Kidney (tissue), 14 donors: ENCODE results near the gene QSOX2. TPM values are rescaled to one million over a fixed set of nuclear protein-coding genes. Genes with fewer than 3 reads are reported as not detected.

Source experiments
- DNase-seq, 5 donors: peaks; one replicate each; pipeline ENCODE4 v3.0.0-alpha.2; 2013 to 2020
- FAIRE-seq: peaks from 2 replicates; lab custom pipeline; 2012; peaks lifted over from hg19 to GRCh38; lab: Jason Lieb, UNC
- H3K27ac ChIP-seq, 2 donors: one replicate each; pipeline ENCODE4 v1.7.0; 2013; ENCODE audit warnings: low read depth in 2 of 2, low read length in 2 of 2, inconsistent platforms in 1 of 2
- H3K27me3 ChIP-seq: one replicate; pipeline ENCODE4 v1.7.1; 2013; ENCODE audit warnings: low read length, inconsistent platforms; ENCODE audit not compliant: control insufficient read depth, insufficient read depth
- H3K36me3 ChIP-seq, 3 donors: one replicate each; pipeline versions ENCODE4 v1.7.0 to v1.7.1; 2013; ENCODE audit warnings: low read length in 3 of 3, control low read depth in 1 of 3, inconsistent platforms in 1 of 3; ENCODE audit not compliant: insufficient read depth in 3 of 3, control insufficient read depth in 2 of 3
- H3K4me1 ChIP-seq, 3 donors: one replicate each; pipeline versions ENCODE4 v1.7.0 to v1.7.1; 2013; ENCODE audit warnings: low read length in 3 of 3, inconsistent platforms in 1 of 3, low read depth in 1 of 3; ENCODE audit not compliant: control insufficient read depth in 2 of 3, insufficient read depth in 2 of 3
- H3K4me3 ChIP-seq, 3 donors: one replicate each; pipeline versions ENCODE4 v1.7.0 to v1.8.1; 2013; ENCODE audit warnings: low read length in 3 of 3, control low read depth in 1 of 3, inconsistent platforms in 1 of 3
- H3K9ac ChIP-seq, 3 donors: one replicate each; pipeline versions ENCODE4 v1.7.0 to v1.7.1; 2013; ENCODE audit warnings: low read length in 3 of 3, control low read depth in 1 of 3, inconsistent platforms in 1 of 3
- H3K9me3 ChIP-seq, 3 donors: one replicate each; pipeline versions ENCODE4 v1.7.0 to v1.7.1; 2013; ENCODE audit warnings: low read length in 3 of 3, control low read depth in 1 of 3, inconsistent platforms in 1 of 3; ENCODE audit not compliant: control insufficient read depth in 2 of 3, insufficient read depth in 1 of 3
- intact Hi-C: fragments of 100-400 bp; cut with DNase I; formaldehyde crosslinking; loops from one replicate; pipeline ENCODE4 v1.11.1; 2022
- polyA plus RNA-seq: library from polyadenylated mRNA; stranded (reverse); fragments of 350-450 nt; fragmentation: Illumina TruSeq; extraction: RNeasy Lipid Tissue Mini Kit (QIAGEN cat#74804); gene quantifications from one replicate; pipeline ENCODE4 v1.2.3, GENCODE V29; 2014; ENCODE audit warnings: low read depth, low replicate concordance; ENCODE audit not compliant: insufficient read depth
- total RNA-seq: library from RNA; stranded (reverse); fragmentation: NEBNext Ultra II Directional; extraction: Animal tissue kit (Norgen Biotek cat#: 25700); gene quantifications from one replicate; pipeline ENCODE4 v1.2.1, GENCODE V29; 2021
- TF ChIP-seq, protein P1 (sequence below): IDR thresholded peaks from 3 replicates; pipeline ENCODE4 v1.5.1; 2012; ENCODE audit warnings: mild to moderate bottlenecking, moderate library complexity, borderline replicate concordance; ENCODE audit not compliant: insufficient read depth; ENCODE audit errors: extremely low read depth
- donor health status: control.
- donor health status: control.
- donor health status: control.
- donor health status: control.
- donor health status: control.
- donor health status: DM: yes; HTN: yes; CAD: no.
- donor health status: Normal renal cell carcinoma (clear cell type).

Gene QSOX2
- total and polyA plus RNA-seq, 2 donors from 2014 or later, result 4.0 to 10.1 TPM

DNA sequence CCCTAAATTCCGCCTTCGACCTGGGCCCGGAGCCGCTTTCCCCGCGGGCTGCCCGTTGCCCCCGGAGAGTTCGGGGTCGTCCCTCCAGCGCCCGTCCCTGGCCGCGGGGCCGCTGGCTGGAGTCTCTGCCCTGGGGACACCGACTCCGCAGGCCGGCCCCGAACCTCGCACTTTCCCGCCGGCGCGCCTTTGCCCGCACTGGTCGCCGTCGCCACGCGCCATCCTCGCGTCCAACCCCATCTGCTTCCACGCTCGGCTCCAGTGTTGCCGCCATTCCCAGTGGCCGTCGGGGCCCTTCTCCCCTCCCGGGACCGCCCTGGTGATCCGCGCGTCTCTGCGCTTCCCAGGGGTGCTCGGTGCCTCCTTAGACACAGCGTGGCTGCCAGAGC, 51.7 kb downstream of the QSOX2 start:
- Histone ChIP-seq H3K9me3 (no peaks in the 10 kb centered on the region), H3K9ac (no peak overlapping the region), H3K4me1 (no peaks in the 10 kb centered on the region), H3K27me3 (peaks cover 35% of the 10 kb centered on the region), H3K27ac (no peak overlapping the region), H3K36me3 (no peaks in the 10 kb centered on the region), H3K4me3 (no peak overlapping the region)
- TF ChIP-seq, protein P1, sequence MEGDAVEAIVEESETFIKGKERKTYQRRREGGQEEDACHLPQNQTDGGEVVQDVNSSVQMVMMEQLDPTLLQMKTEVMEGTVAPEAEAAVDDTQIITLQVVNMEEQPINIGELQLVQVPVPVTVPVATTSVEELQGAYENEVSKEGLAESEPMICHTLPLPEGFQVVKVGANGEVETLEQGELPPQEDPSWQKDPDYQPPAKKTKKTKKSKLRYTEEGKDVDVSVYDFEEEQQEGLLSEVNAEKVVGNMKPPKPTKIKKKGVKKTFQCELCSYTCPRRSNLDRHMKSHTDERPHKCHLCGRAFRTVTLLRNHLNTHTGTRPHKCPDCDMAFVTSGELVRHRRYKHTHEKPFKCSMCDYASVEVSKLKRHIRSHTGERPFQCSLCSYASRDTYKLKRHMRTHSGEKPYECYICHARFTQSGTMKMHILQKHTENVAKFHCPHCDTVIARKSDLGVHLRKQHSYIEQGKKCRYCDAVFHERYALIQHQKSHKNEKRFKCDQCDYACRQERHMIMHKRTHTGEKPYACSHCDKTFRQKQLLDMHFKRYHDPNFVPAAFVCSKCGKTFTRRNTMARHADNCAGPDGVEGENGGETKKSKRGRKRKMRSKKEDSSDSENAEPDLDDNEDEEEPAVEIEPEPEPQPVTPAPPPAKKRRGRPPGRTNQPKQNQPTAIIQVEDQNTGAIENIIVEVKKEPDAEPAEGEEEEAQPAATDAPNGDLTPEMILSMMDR, result no peak
- intact Hi-C loops, result no loop called here
- DNase-seq (no peak), FAIRE-seq (no peak)

DNA sequence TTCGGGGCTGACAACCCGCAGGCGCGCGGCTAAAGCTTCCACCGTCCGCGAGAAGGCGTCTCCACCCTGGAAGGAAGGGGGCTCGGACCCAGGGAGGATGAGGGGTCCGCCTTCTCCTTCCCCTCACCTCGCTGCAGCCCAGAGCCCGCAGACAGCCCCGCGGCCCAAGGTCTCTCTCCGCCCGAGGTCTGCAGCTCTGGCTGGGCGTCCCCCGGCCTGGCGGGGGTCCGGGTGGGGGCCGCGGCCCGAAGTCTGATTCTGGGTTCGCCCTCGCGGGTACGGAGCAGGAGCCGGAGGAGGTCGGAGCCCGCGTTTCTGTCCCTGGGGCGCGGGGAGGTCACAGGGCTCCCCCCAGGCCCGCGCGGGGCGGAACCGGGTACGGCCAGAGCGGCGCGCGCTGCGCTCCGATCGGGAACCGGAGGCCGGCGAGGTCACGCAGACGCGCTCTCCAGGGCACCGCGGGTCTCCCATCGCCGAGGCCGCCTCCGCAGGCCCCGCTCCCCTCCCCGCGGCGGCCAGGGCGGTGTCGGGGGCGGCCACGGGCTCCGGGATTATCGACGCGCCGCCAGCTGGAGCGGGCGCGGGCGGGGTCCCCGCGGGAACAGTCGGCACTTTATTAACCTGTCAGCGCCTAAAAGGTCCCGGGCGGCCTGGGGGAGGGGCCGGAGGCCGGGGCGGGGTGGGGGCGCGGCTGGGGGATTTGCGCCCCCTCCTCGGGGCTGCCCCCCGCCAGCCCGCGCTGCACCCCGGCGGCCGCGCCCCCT, 52.3 kb downstream of the QSOX2 start:
- Histone ChIP-seq H3K27ac (no peak overlapping the region), H3K9me3 (no peaks in the 10 kb centered on the region), H3K9ac (no peak overlapping the region), H3K27me3 (peaks cover 33% of the 10 kb centered on the region), H3K36me3 (no peaks in the 10 kb centered on the region), H3K4me3 (no peak overlapping the region), H3K4me1 (no peaks in the 10 kb centered on the region)
- intact Hi-C loops, result no loop called here
- FAIRE-seq, result no peak
- no peak for DNase-seq
- TF ChIP-seq, protein P1, result no peak

DNA sequence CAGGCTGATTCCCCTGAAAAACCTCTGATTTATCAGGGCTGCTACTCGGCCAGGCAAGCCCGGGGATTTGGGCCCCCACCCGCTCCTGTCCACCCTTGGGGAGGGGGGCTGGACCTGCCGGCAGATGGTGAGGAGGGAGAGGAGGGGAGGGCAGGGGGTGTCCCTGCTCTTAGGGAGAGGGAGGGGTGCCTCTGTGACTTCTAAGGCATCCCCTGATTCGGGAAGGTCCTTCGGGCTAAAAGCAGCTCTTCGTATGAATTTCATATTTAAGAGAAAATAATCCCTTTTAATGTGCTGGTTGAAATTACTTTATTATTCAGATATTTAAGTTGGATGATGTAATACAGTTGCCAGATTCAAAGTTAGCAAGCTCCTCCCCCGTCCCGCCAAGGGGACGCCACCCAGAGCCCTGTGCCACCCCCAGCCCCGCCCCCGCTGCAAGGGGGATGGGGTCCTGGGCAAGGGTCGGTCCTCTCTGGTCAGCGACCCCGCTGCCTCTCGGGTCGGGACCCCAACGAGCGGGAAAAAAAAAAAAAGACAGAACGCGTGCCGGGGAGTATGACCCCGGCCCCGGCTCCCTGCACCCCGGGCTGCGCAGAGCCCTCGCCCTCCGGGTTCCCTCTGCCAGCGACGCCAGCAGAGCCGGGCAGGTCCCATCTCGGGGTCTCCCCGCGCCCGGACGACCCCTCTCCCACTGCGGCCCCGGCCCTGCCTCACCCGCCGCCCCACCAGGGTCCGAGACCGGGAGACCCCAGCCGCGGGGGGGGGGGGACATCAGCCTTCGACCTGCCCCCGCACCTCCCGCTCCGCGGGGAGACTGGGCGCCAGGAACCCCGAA, 53.1 kb downstream of the QSOX2 start:
- FAIRE-seq, result no peak
- Histone ChIP-seq H3K27ac (no peak overlapping the region), H3K27me3 (peaks cover 29% of the 10 kb centered on the region), H3K9ac (no peak overlapping the region), H3K9me3 (no peaks in the 10 kb centered on the region), H3K36me3 (no peaks in the 10 kb centered on the region), H3K4me3 (no peak overlapping the region), H3K4me1 (no peaks in the 10 kb centered on the region)
- intact Hi-C loops, result no loop called here
- TF ChIP-seq, protein P1, result no peak
- no peak for DNase-seq
